ENCODE measurements around the gene ANO10. TPM values are rescaled to one million over a fixed set of nuclear protein-coding genes. Genes with fewer than 3 reads are reported as not detected.

Gene ANO10
- polyA plus RNA-seq, 1 donor from 2014 or later = 11.1 TPM

DNA sequence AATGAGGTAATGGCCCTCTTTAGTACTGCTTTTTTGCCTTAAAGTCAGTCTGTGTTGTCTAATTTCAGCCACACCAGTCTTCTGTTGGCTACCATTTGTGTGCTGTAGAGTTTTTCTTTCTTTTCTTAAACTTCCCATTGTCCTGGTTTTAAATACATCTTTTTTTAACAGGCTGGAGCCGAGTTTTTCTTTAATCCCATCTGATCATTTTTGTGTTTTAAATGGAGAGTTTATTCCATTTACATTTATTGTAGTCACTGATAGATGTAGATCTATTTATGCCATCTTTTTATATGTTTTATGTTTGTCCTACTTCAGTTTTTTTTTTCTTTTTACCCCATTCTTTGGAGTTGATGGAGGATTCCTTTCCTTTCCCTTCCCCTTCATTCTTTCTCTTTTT, 286.0 kb downstream of the ANO10 start:
- no peak overlapping the region for H3K27ac ChIP-seq (ENCODE audit: low read length)
- no peak overlapping the region for H2AFZ ChIP-seq (ENCODE audit: low read depth, low read length)
- no peaks in the 10 kb centered on the region for H3F3A ChIP-seq (ENCODE audit: insufficient read depth, low read length, poor library complexity, severe bottlenecking)
- no peaks in the 10 kb centered on the region for H3K9me2 ChIP-seq (ENCODE audit: insufficient read depth, low read length)
- no peaks in the 10 kb centered on the region for H4K20me1 ChIP-seq (ENCODE audit: insufficient read depth)
- TF ChIP-seq RAD21 (conservative IDR thresholded peaks at IDR 0.05) (no peak), TAF1 (IDR thresholded peaks at IDR 0.05; ENCODE audit: low read depth) (no peak), SMC3 (conservative IDR thresholded peaks at IDR 0.05; ENCODE audit: poor library complexity) (no peak), POLR2AphosphoS5 (IDR thresholded peaks at IDR 0.05) (no peak), EP300 (conservative IDR thresholded peaks at IDR 0.05; ENCODE audit: poor library complexity, severe bottlenecking) (no peak), MXI1 (conservative IDR thresholded peaks at IDR 0.05; ENCODE audit: poor library complexity, severe bottlenecking) (no peak), EZH2 (IDR thresholded peaks at IDR 0.05; ENCODE audit: borderline replicate concordance, insufficient read depth, low read length, poor library complexity, severe bottlenecking) (no peak)
- TF ChIP-seq, protein P1, sequence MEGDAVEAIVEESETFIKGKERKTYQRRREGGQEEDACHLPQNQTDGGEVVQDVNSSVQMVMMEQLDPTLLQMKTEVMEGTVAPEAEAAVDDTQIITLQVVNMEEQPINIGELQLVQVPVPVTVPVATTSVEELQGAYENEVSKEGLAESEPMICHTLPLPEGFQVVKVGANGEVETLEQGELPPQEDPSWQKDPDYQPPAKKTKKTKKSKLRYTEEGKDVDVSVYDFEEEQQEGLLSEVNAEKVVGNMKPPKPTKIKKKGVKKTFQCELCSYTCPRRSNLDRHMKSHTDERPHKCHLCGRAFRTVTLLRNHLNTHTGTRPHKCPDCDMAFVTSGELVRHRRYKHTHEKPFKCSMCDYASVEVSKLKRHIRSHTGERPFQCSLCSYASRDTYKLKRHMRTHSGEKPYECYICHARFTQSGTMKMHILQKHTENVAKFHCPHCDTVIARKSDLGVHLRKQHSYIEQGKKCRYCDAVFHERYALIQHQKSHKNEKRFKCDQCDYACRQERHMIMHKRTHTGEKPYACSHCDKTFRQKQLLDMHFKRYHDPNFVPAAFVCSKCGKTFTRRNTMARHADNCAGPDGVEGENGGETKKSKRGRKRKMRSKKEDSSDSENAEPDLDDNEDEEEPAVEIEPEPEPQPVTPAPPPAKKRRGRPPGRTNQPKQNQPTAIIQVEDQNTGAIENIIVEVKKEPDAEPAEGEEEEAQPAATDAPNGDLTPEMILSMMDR (IDR thresholded peaks at IDR 0.05; ENCODE audit: poor library complexity, severe bottlenecking) = no peak
- TF ChIP-seq, protein P2, sequence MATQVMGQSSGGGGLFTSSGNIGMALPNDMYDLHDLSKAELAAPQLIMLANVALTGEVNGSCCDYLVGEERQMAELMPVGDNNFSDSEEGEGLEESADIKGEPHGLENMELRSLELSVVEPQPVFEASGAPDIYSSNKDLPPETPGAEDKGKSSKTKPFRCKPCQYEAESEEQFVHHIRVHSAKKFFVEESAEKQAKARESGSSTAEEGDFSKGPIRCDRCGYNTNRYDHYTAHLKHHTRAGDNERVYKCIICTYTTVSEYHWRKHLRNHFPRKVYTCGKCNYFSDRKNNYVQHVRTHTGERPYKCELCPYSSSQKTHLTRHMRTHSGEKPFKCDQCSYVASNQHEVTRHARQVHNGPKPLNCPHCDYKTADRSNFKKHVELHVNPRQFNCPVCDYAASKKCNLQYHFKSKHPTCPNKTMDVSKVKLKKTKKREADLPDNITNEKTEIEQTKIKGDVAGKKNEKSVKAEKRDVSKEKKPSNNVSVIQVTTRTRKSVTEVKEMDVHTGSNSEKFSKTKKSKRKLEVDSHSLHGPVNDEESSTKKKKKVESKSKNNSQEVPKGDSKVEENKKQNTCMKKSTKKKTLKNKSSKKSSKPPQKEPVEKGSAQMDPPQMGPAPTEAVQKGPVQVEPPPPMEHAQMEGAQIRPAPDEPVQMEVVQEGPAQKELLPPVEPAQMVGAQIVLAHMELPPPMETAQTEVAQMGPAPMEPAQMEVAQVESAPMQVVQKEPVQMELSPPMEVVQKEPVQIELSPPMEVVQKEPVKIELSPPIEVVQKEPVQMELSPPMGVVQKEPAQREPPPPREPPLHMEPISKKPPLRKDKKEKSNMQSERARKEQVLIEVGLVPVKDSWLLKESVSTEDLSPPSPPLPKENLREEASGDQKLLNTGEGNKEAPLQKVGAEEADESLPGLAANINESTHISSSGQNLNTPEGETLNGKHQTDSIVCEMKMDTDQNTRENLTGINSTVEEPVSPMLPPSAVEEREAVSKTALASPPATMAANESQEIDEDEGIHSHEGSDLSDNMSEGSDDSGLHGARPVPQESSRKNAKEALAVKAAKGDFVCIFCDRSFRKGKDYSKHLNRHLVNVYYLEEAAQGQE (IDR thresholded peaks at IDR 0.05; ENCODE audit: borderline replicate concordance) = no peak
- peaks cover 21% of the 10 kb centered on the region for H3K36me3 ChIP-seq (ENCODE audit: insufficient read depth, low read length)
- no peak overlapping the region for H3K4me2 ChIP-seq (ENCODE audit: low read length)
- no peak overlapping the region for H3K4me3 ChIP-seq (ENCODE audit: low read length)
- no peaks in the 10 kb centered on the region for H3K9me3 ChIP-seq (ENCODE audit: low read length)
- no peaks in the 10 kb centered on the region for H3K79me2 ChIP-seq (replicated peaks; ENCODE audit: insufficient read depth, low read length)
- no peaks in the 10 kb centered on the region for H3K27me3 ChIP-seq (ENCODE audit: insufficient read depth, low read depth, low read length)
- H3K9ac ChIP-seq (ENCODE audit: low read length) = no peak overlapping the region

DNA sequence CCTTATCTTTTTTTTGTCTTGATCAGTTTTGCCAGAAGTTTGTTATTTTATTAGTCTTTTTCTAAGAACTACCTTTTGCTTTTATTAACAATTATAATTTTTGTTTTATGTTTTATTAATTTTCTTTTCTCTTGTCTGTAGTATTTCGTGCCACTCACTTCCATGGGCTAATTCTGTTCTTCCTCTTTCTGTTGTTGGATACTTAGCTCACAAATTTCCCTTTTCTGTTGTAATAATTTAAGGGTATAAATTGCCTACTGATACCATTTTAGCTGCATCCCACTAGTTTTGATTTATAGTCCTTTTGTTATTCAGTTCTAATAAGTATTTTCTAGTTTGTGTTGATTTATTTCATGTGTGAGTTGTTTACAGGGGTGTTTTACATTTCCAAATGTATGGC, 286.8 kb downstream of the ANO10 start:
- H3K4me2 ChIP-seq (ENCODE audit: low read length) = no peak overlapping the region
- H2AFZ ChIP-seq (ENCODE audit: low read depth, low read length) = no peak overlapping the region
- H3K27ac ChIP-seq (ENCODE audit: low read length) = no peak overlapping the region
- peaks cover 21% of the 10 kb centered on the region for H3K36me3 ChIP-seq (ENCODE audit: insufficient read depth, low read length)
- H3K9me2 ChIP-seq (ENCODE audit: insufficient read depth, low read length) = no peaks in the 10 kb centered on the region
- no peaks in the 10 kb centered on the region for H3F3A ChIP-seq (ENCODE audit: insufficient read depth, low read length, poor library complexity, severe bottlenecking)
- no peaks in the 10 kb centered on the region for H3K79me2 ChIP-seq (replicated peaks; ENCODE audit: insufficient read depth, low read length)
- H3K4me3 ChIP-seq (ENCODE audit: low read length) = no peak overlapping the region
- H3K27me3 ChIP-seq (ENCODE audit: insufficient read depth, low read depth, low read length) = no peaks in the 10 kb centered on the region
- H3K9me3 ChIP-seq (ENCODE audit: low read length) = no peaks in the 10 kb centered on the region
- no peak for TF ChIP-seq POLR2AphosphoS5 (IDR thresholded peaks at IDR 0.05)
- TF ChIP-seq RAD21 (conservative IDR thresholded peaks at IDR 0.05) = no peak
- no peak for TF ChIP-seq TAF1 (IDR thresholded peaks at IDR 0.05; ENCODE audit: low read depth)
- TF ChIP-seq, protein P1 (IDR thresholded peaks at IDR 0.05; ENCODE audit: poor library complexity, severe bottlenecking) = no peak
- TF ChIP-seq, protein P2 (IDR thresholded peaks at IDR 0.05; ENCODE audit: borderline replicate concordance) = no peak
- H4K20me1 ChIP-seq (ENCODE audit: insufficient read depth) = no peaks in the 10 kb centered on the region
- H3K9ac ChIP-seq (ENCODE audit: low read length) = no peak overlapping the region

All from neural cell (in vitro differentiated cells).